H1 (cell line): ENCODE data around the gene ACY1. TPM values are rescaled to one million over a fixed set of nuclear protein-coding genes. Genes with fewer than 3 reads are reported as not detected.
A peak's percentile ranks its signal among the peaks of the same experiment; 100 is the strongest.

Source experiments
- CEBPB ChIP-seq: IDR thresholded peaks from 2 replicates; pipeline ENCODE4 v1.6.1; 2012; ENCODE audit warnings: low read depth, low read length
- EP300 ChIP-seq, 2 experiments: IDR thresholded peaks; 1 replicate in 1 of 2; 2 replicates in 1 of 2; pipeline ENCODE4 v1.6.1; 2011 to 2012; ENCODE audit warnings: low read depth in 2 of 2, low read length in 2 of 2, mild to moderate bottlenecking in 2 of 2, borderline replicate concordance in 1 of 2, inconsistent platforms in 1 of 2, moderate library complexity in 1 of 2
- JUN ChIP-seq: IDR thresholded peaks from 2 replicates; pipeline ENCODE4 v1.6.1; 2011; ENCODE audit warnings: low read depth, mild to moderate bottlenecking, improper control_type of control experiment, low read length
- KDM1A ChIP-seq: fragments of 200-600, 300-600 bp; sonication (generic); IDR thresholded peaks from 2 replicates; pipeline ENCODE4 v1.7.1; 2016; ENCODE audit warnings: mild to moderate bottlenecking, low read length, borderline replicate concordance
- KDM4A ChIP-seq: IDR thresholded peaks from one replicate; pipeline ENCODE4 v1.7.1; 2012; ENCODE audit warnings: low read depth, mild to moderate bottlenecking, moderate library complexity, low read length, inconsistent platforms; ENCODE audit not compliant: severe bottlenecking
- KDM5A ChIP-seq: fragments of 200-600 bp; IDR thresholded peaks from 2 replicates; pipeline ENCODE4 v1.7.1; 2012; ENCODE audit warnings: mild to moderate bottlenecking, low read length, inconsistent platforms, mixed read lengths
- POU5F1 ChIP-seq: IDR thresholded peaks from 2 replicates; pipeline ENCODE4 v1.6.1; 2011; ENCODE audit warnings: low read depth, mild to moderate bottlenecking, low read length, moderate library complexity
- RAD21 ChIP-seq, 2 experiments: IDR thresholded peaks in 1 of 2; conservative IDR thresholded peaks in 1 of 2; 2 replicates each; pipeline ENCODE4 v1.6.1; 2011; ENCODE audit warnings: low read depth in 2 of 2, low read length in 2 of 2, improper control_type of control experiment in 1 of 2, inconsistent platforms in 1 of 2, mild to moderate bottlenecking in 1 of 2, moderate library complexity in 1 of 2
- TAF7 ChIP-seq: optimal IDR thresholded peaks from 2 replicates; pipeline ENCODE3; 2011; ENCODE audit warnings: low read depth, mild to moderate bottlenecking, inconsistent platforms, low read length, moderate library complexity, borderline replicate concordance
- TCF12 ChIP-seq: IDR thresholded peaks from 2 replicates; pipeline ENCODE4 v1.6.1; 2011; ENCODE audit warnings: low read depth, mild to moderate bottlenecking, low read length
- TEAD4 ChIP-seq: IDR thresholded peaks from 2 replicates; pipeline ENCODE4 v1.6.1; 2012; ENCODE audit warnings: low read depth, low read length, inconsistent platforms, mixed read lengths
- polyA plus RNA-seq, 7 experiments: library from polyadenylated mRNA; depleted of rRNA in 3 of 7; stranded (reverse) in 5 of 7; unstranded in 2 of 7; fragments of >200 nt in 5 of 7; fragments of 200-250 nt in 2 of 7; gene quantifications; 1 replicate in 5 of 7; 2 replicates in 1 of 7; 4 replicates in 1 of 7; pipeline versions ENCODE4 v1.2.1 to v1.2.3, GENCODE V29; 2011 to 2013; ENCODE audit warnings: missing spikeins in 2 of 7, mixed read lengths in 2 of 7
- total RNA-seq: library from RNA; stranded (reverse); fragmentation: NEBNext Ultra II Directional; extraction: Animal tissue kit (Norgen Biotek cat#: 25700); gene quantifications from 2 replicates; pipeline ENCODE4 v1.2.1, GENCODE V29; 2021

Gene ACY1
- total and polyA plus RNA-seq, 2 of the 8 experiments (the other 6 are each of a cell fraction or from before 2014, with no cell fraction given) = 48.3 to 113 TPM

GRCh38 chr3:51997935-51998596 is 14.7 kb downstream of the ACY1 start (continued):
- TF ChIP-seq KDM1A = no peak
- no peak for TF ChIP-seq TEAD4
- TF ChIP-seq TCF12 = no peak
- TF ChIP-seq RAD21 (IDR thresholded peaks at IDR 0.05 in 1 of 2, conservative IDR thresholded peaks at IDR 0.05 in 1 of 2; ENCODE audit: low read depth in 2 of 2, low read length in 2 of 2) = no peak
- TF ChIP-seq CEBPB = no peak
- TF ChIP-seq KDM4A = no peak
- TF ChIP-seq EP300 (IDR thresholded peaks at IDR 0.05; ENCODE audit: borderline replicate concordance in 1 of 2, low read depth in 2 of 2, low read length in 2 of 2) = no peak
- TF ChIP-seq KDM5A = no peak
- TF ChIP-seq JUN = peak; percentile 52
- TF ChIP-seq POU5F1 = no peak
- no peak for TF ChIP-seq TAF7
- TF ChIP-seq, all 59 proteins: peak for 4
